Astrocyte (in vitro differentiated cells and primary cell): Measurements from ENCODE around the gene TRMU. TPM values are rescaled to one million over a fixed set of nuclear protein-coding genes. Genes with fewer than 3 reads are reported as not detected.

Experiments used
- DNase-seq: peaks from one replicate; pipeline ENCODE4 v3.0.0-alpha.2; 2010; ENCODE audit warnings: low read depth
- FAIRE-seq: peaks from 2 replicates; lab custom pipeline; 2011; peaks lifted over from hg19 to GRCh38; lab: Jason Lieb, UNC
- H2AFZ ChIP-seq: 2 replicates; pipeline ENCODE4 v1.6.0; 2012; ENCODE audit warnings: low read depth, low read length, inconsistent platforms
- H3K27ac ChIP-seq: 2 replicates; pipeline ENCODE4 v1.5.1; 2011; ENCODE audit warnings: low read depth, low read length, inconsistent platforms
- H3K27me3 ChIP-seq: 2 replicates; pipeline ENCODE4 v1.6.0; 2011; ENCODE audit warnings: low read length, inconsistent platforms; ENCODE audit not compliant: insufficient read depth
- H3K36me3 ChIP-seq: 2 replicates; pipeline ENCODE4 v1.5.1; 2011; ENCODE audit warnings: low read length, inconsistent platforms; ENCODE audit not compliant: insufficient read depth
- H3K4me1 ChIP-seq: 2 replicates; pipeline ENCODE4 v1.5.1; 2011; ENCODE audit warnings: low read length, inconsistent platforms; ENCODE audit not compliant: insufficient read depth
- H3K4me2 ChIP-seq: 2 replicates; pipeline ENCODE4 v1.6.0; 2012; ENCODE audit warnings: low read length, inconsistent platforms
- H3K4me3 ChIP-seq: 2 replicates; pipeline ENCODE4 v1.5.1; 2011; ENCODE audit warnings: low read depth, mild to moderate bottlenecking, low read length, inconsistent platforms; ENCODE audit not compliant: insufficient read depth
- H3K79me2 ChIP-seq: 2 replicates; pipeline ENCODE4 v1.6.0; 2012; ENCODE audit warnings: mild to moderate bottlenecking, low read length, inconsistent platforms; ENCODE audit not compliant: insufficient read depth
- H3K9ac ChIP-seq: 2 replicates; pipeline ENCODE4 v1.6.0; 2012; ENCODE audit warnings: mild to moderate bottlenecking, low read length, inconsistent platforms
- H3K9me3 ChIP-seq: 2 replicates; pipeline ENCODE4 v1.5.1; 2012; ENCODE audit warnings: low read depth, mild to moderate bottlenecking, low read length, inconsistent platforms; ENCODE audit not compliant: insufficient read depth
- H4K20me1 ChIP-seq: 2 replicates; pipeline ENCODE4 v1.6.0; 2012; ENCODE audit warnings: low read length, inconsistent platforms; ENCODE audit not compliant: insufficient read depth
- H3K27ac Mint-ChIP-seq: one replicate; pipeline ENCODE4 v1.8.0; 2021; ENCODE audit warnings: mild to moderate bottlenecking, mixed read lengths; ENCODE audit not compliant: unreplicated experiment
- H3K27me3 Mint-ChIP-seq: one replicate; pipeline ENCODE4 v1.8.0; 2021; ENCODE audit warnings: low read depth, mixed read lengths; ENCODE audit not compliant: unreplicated experiment
- H3K36me3 Mint-ChIP-seq: one replicate; pipeline ENCODE4 v1.8.0; 2021; ENCODE audit warnings: low read depth, mixed read lengths; ENCODE audit not compliant: unreplicated experiment
- H3K4me1 Mint-ChIP-seq: one replicate; pipeline ENCODE4 v1.8.0; 2021; ENCODE audit warnings: low read depth, mixed read lengths; ENCODE audit not compliant: unreplicated experiment
- H3K4me3 Mint-ChIP-seq: one replicate; pipeline ENCODE4 v1.8.0; 2021; ENCODE audit warnings: mild to moderate bottlenecking, moderate library complexity, mixed read lengths; ENCODE audit not compliant: unreplicated experiment
- H3K9me3 Mint-ChIP-seq: one replicate; pipeline ENCODE4 v1.8.0; 2021; ENCODE audit warnings: mild to moderate bottlenecking, mixed read lengths; ENCODE audit not compliant: unreplicated experiment
- CTCF ChIP-seq: IDR thresholded peaks from 2 replicates; pipeline ENCODE4 v1.5.1; 2011; ENCODE audit warnings: low read depth, mild to moderate bottlenecking, inconsistent platforms, low read length, moderate library complexity; ENCODE audit not compliant: insufficient read depth
- EZH2 ChIP-seq: IDR thresholded peaks from 2 replicates; pipeline ENCODE4 v1.6.1; 2012; ENCODE audit warnings: mild to moderate bottlenecking, low read length, inconsistent platforms; ENCODE audit not compliant: insufficient read depth
- total RNA-seq: library from RNA; stranded (reverse); gene quantifications from 2 replicates; pipeline ENCODE4 v1.2.1, GENCODE V29; 2021

The TRMU gene
- total RNA-seq, 1 donor from 2014 or later: 33.4 TPM

- no peaks in the 10 kb centered on the region for H3K4me1 Mint-ChIP-seq
- TF ChIP-seq EZH2: no peak
- TF ChIP-seq CTCF: no peak
- H3K27ac ChIP-seq: no peak overlapping the region
Measured at GRCh38 chr22:46386312-46386711, 50.8 kb downstream of the TRMU start.

GRCh38 chr22:46387748-46388147 is 52.2 kb downstream of the TRMU start:
- no peaks in the 10 kb centered on the region for H3K36me3 ChIP-seq
- H3K4me3 ChIP-seq: no peak overlapping the region
- no peak for TF ChIP-seq EZH2
- TF ChIP-seq CTCF: no peak
- H3K27ac Mint-ChIP-seq: no peak overlapping the region
- no peaks in the 10 kb centered on the region for H3K9me3 ChIP-seq
- no peaks in the 10 kb centered on the region for H3K27me3 ChIP-seq
- no peak overlapping the region for H3K4me3 Mint-ChIP-seq
- FAIRE-seq: no peak
- H3K36me3 Mint-ChIP-seq: peaks cover 7% of the 10 kb centered on the region
- no peaks in the 10 kb centered on the region for H3K27me3 Mint-ChIP-seq
- no peaks in the 10 kb centered on the region for H3K4me1 Mint-ChIP-seq
- no peak overlapping the region for H2AFZ ChIP-seq
- H4K20me1 ChIP-seq: no peaks in the 10 kb centered on the region
- peaks cover 2% of the 10 kb centered on the region for H3K4me1 ChIP-seq
- no peak overlapping the region for H3K27ac ChIP-seq
- no peak overlapping the region for H3K9ac ChIP-seq
- no peaks in the 10 kb centered on the region for H3K9me3 Mint-ChIP-seq
- no peak for DNase-seq
- no peaks in the 10 kb centered on the region for H3K79me2 ChIP-seq
- no peak overlapping the region for H3K4me2 ChIP-seq

More at GRCh38 chr22:46386312-46386711, 50.8 kb downstream of the TRMU start:
- Histone ChIP-seq H3K4me2 (no peak overlapping the region), H4K20me1 (no peaks in the 10 kb centered on the region), H3K9ac (no peak overlapping the region), H3K9me3 (no peaks in the 10 kb centered on the region), H3K4me1 (peaks cover 2% of the 10 kb centered on the region), H3K27me3 (no peaks in the 10 kb centered on the region), H2AFZ (no peak overlapping the region), H3K4me3 (no peak overlapping the region), H3K36me3 (no peaks in the 10 kb centered on the region), H3K79me2 (no peaks in the 10 kb centered on the region)
- DNase-seq (no peak), FAIRE-seq (no peak)
- H3K27ac Mint-ChIP-seq: no peak overlapping the region
- H3K9me3 Mint-ChIP-seq: no peaks in the 10 kb centered on the region
- no peak overlapping the region for H3K4me3 Mint-ChIP-seq
- H3K36me3 Mint-ChIP-seq: peaks cover 12% of the 10 kb centered on the region
- no peaks in the 10 kb centered on the region for H3K27me3 Mint-ChIP-seq

GRCh38 chr22:46388647-46389046 is 53.1 kb downstream of the TRMU start:
- Histone ChIP-seq H3K79me2 (no peaks in the 10 kb centered on the region), H3K9ac (no peak overlapping the region), H3K4me3 (no peak overlapping the region), H2AFZ (no peak overlapping the region), H3K4me2 (no peak overlapping the region), H3K36me3 (no peaks in the 10 kb centered on the region), H3K27ac (no peak overlapping the region), H4K20me1 (no peaks in the 10 kb centered on the region), H3K27me3 (no peaks in the 10 kb centered on the region), H3K4me1 (peaks cover 2% of the 10 kb centered on the region), H3K9me3 (no peaks in the 10 kb centered on the region)
- DNase-seq (no peak), FAIRE-seq (no peak)
- Mint-ChIP-seq H3K4me3 (no peak overlapping the region), H3K27me3 (no peaks in the 10 kb centered on the region), H3K36me3 (peaks cover 4% of the 10 kb centered on the region), H3K4me1 (no peaks in the 10 kb centered on the region), H3K9me3 (no peaks in the 10 kb centered on the region), H3K27ac (no peak overlapping the region)
- no peak for TF ChIP-seq EZH2
- no peak for TF ChIP-seq CTCF
